ENCODE measurements around the gene BMS1.

BMS1 gene

GRCh38 chr10:42879380-42880254 is 97.0 kb downstream of the BMS1 start:
- Mint-ChIP-seq H3K4me1 (ENCODE audit: low read depth) (no peaks in the 10 kb centered on the region), H3K4me3 (no peak overlapping the region), H3K36me3 (no peaks in the 10 kb centered on the region), H3K27me3 (peaks cover 1% of the 10 kb centered on the region), H3K9me3 (ENCODE audit: low read depth) (peaks cover 6% of the 10 kb centered on the region), H3K27ac (no peak overlapping the region)

GRCh38 chr10:42880255-42880620 is 97.6 kb downstream of the BMS1 start:
- no peak overlapping the region for H3K4me3 Mint-ChIP-seq
- H3K9me3 Mint-ChIP-seq (ENCODE audit: low read depth): peaks cover 6% of the 10 kb centered on the region
- H3K4me1 Mint-ChIP-seq (ENCODE audit: low read depth): no peaks in the 10 kb centered on the region
- H3K27me3 Mint-ChIP-seq: peaks cover 1% of the 10 kb centered on the region
- H3K27ac Mint-ChIP-seq: no peak overlapping the region
- no peaks in the 10 kb centered on the region for H3K36me3 Mint-ChIP-seq

- H3K36me3 Mint-ChIP-seq: no peaks in the 10 kb centered on the region
- peaks cover 6% of the 10 kb centered on the region for H3K9me3 Mint-ChIP-seq (ENCODE audit: low read depth)
- H3K27me3 Mint-ChIP-seq: no peaks in the 10 kb centered on the region
- H3K4me1 Mint-ChIP-seq (ENCODE audit: low read depth): no peaks in the 10 kb centered on the region
- no peak overlapping the region for H3K4me3 Mint-ChIP-seq
- no peak overlapping the region for H3K27ac Mint-ChIP-seq
These were observed 100.0 kb downstream of the BMS1 start for GRCh38 chr10:42882597-42882996.

Measured in activated naive CD8-positive, alpha-beta T cell (primary cell).